SK-N-SH (cell line): Measurements from ENCODE around the gene PTPRD. TPM values are rescaled to one million over a fixed set of nuclear protein-coding genes. Genes with fewer than 3 reads are reported as not detected.

Experiments
- CTCF ChIA-PET: fragments of 300-600, 350-600 bp; formaldehyde crosslinking; extraction: SDS; loops from one replicate; lab custom pipeline; 2021; lab: Yijun Ruan, JAX
- POLR2A ChIA-PET: fragments of 350-600 bp; sonication (Branson Sonifier 250); formaldehyde crosslinking; extraction: SDS; loops from one replicate; lab custom pipeline; 2020; ENCODE audit warnings: antibody characterized with exemption, inconsistent platforms; lab: Yijun Ruan, JAX
- DNase-seq: peaks from one replicate; pipeline ENCODE4 v3.0.0; 2012
- H2AFZ ChIP-seq: fragments of 200-600 bp; sonication (generic); 2 replicates; pipeline ENCODE4 v1.8.1; 2016; ENCODE audit warnings: antibody characterized with exemption, mild to moderate bottlenecking, low read depth
- H3F3A ChIP-seq: fragments of 200-600 bp; sonication (generic); replicated peaks from 2 replicates; pipeline ENCODE3; 2016; ENCODE audit warnings: antibody characterized with exemption, mild to moderate bottlenecking; ENCODE audit not compliant: insufficient read depth
- H3K27ac ChIP-seq, 2 experiments: fragments of 200-500 bp in 1 of 2; fragments of 200-600 bp in 1 of 2; sonication (Bioruptor generic) in 1 of 2; sonication (generic), shearing (Covaris generic) in 1 of 2; 2 replicates each; pipeline versions ENCODE4 v1.5.1 to v1.6.1; 2014 to 2016; ENCODE audit warnings: low read depth in 2 of 2, inconsistent platforms in 1 of 2, low read length in 1 of 2, mild to moderate bottlenecking in 1 of 2, mixed read lengths in 1 of 2
- H3K27me3 ChIP-seq: fragments of 200-600 bp; sonication (generic), shearing (Covaris generic); 2 replicates; pipeline ENCODE4 v1.6.1; 2016; ENCODE audit warnings: mixed run types; ENCODE audit not compliant: insufficient read depth
- H3K36me3 ChIP-seq, 2 experiments: fragments of 200-500 bp in 1 of 2; fragments of 200-600 bp in 1 of 2; sonication (Bioruptor generic) in 1 of 2; sonication (generic) in 1 of 2; replicated peaks in 1 of 2; 2 replicates each; pipeline versions ENCODE3 to v1.5.1; 2014 to 2016; ENCODE audit warnings: low read length in 1 of 2, mild to moderate bottlenecking in 1 of 2; ENCODE audit not compliant: insufficient read depth in 2 of 2, control insufficient read depth in 1 of 2
- H3K4me1 ChIP-seq, 2 experiments: fragments of 200-500 bp in 1 of 2; fragments of 200-600 bp in 1 of 2; sonication (Bioruptor generic) in 1 of 2; sonication (generic), shearing (Covaris generic) in 1 of 2; 2 replicates each; pipeline versions ENCODE4 v1.5.1 to v1.6.1; 2014 to 2016; ENCODE audit warnings: low read depth in 1 of 2, low read length in 1 of 2, mixed run types in 1 of 2; ENCODE audit not compliant: insufficient read depth in 2 of 2, control insufficient read depth in 1 of 2
- H3K4me2 ChIP-seq: fragments of 200-600 bp; sonication (generic), shearing (Covaris generic); 2 replicates; pipeline ENCODE4 v1.6.1; 2017; ENCODE audit warnings: mixed run types
- H3K4me3 ChIP-seq, 2 experiments: fragments of 200-500 bp in 1 of 2; fragments of 200-600 bp in 1 of 2; sonication (Bioruptor generic) in 1 of 2; sonication (generic), shearing (Covaris generic) in 1 of 2; 2 replicates each; pipeline versions ENCODE4 v1.5.1 to v1.8.1; 2014 to 2016; ENCODE audit warnings: low read depth in 2 of 2, inconsistent platforms in 1 of 2, low read length in 1 of 2, mild to moderate bottlenecking in 1 of 2, mixed read lengths in 1 of 2, moderate library complexity in 1 of 2
- H3K79me2 ChIP-seq: fragments of 200-600 bp; sonication (generic); 2 replicates; pipeline ENCODE4 v1.8.1; 2017; ENCODE audit warnings: mild to moderate bottlenecking; ENCODE audit not compliant: insufficient read depth
- H3K9ac ChIP-seq: fragments of 200-600 bp; sonication (generic); 2 replicates; pipeline ENCODE4 v1.6.1; 2017; ENCODE audit warnings: mixed run types
- H3K9me2 ChIP-seq: fragments of 200-600 bp; sonication (generic); 2 replicates; pipeline ENCODE4 v1.6.1; 2017; ENCODE audit warnings: mixed run types
- H3K9me3 ChIP-seq: fragments of 200-600 bp; sonication (generic); 2 replicates; pipeline ENCODE4 v1.6.1; 2017; ENCODE audit warnings: mixed run types, mild to moderate bottlenecking, moderate library complexity
- H4K20me1 ChIP-seq: fragments of 200-600 bp; sonication (generic); 2 replicates; pipeline ENCODE4 v1.6.1; 2017; ENCODE audit warnings: mild to moderate bottlenecking, mixed run types; ENCODE audit not compliant: insufficient read depth
- ELF1 ChIP-seq: IDR thresholded peaks from 2 replicates; pipeline ENCODE4 v1.4.0; 2012
- FOSL2 ChIP-seq: IDR thresholded peaks from 2 replicates; pipeline ENCODE4 v1.4.0; 2012; ENCODE audit warnings: low read depth, mild to moderate bottlenecking, moderate library complexity, borderline replicate concordance
- FOXJ3 ChIP-seq: sonication (generic); formaldehyde crosslinking; IDR thresholded peaks from 2 replicates; pipeline ENCODE4 v1.5.1; 2020; ENCODE audit warnings: mild to moderate bottlenecking, missing genetic modification reagents
- JUND ChIP-seq: IDR thresholded peaks from 2 replicates; pipeline ENCODE4 v1.4.0; 2012
- NFIC ChIP-seq: IDR thresholded peaks from 2 replicates; pipeline ENCODE4 v1.4.0; 2012; ENCODE audit warnings: borderline replicate concordance
- NRF1 ChIP-seq: IDR thresholded peaks from 2 replicates; pipeline ENCODE4 v1.6.1; 2012; ENCODE audit warnings: low read depth, mild to moderate bottlenecking, low read length
- RFX5 ChIP-seq: IDR thresholded peaks from 2 replicates; pipeline ENCODE4 v1.6.1; 2012; ENCODE audit warnings: mild to moderate bottlenecking, improper control_type of control experiment, low read length
- SMC3 ChIP-seq: IDR thresholded peaks from 2 replicates; pipeline ENCODE4 v1.6.1; 2012; ENCODE audit warnings: low read depth, low read length, improper control_type of control experiment
- YY1 ChIP-seq: IDR thresholded peaks from 2 replicates; pipeline ENCODE4 v1.4.0; 2012; ENCODE audit warnings: low read depth, mild to moderate bottlenecking
- ZBTB33 ChIP-seq: IDR thresholded peaks from 2 replicates; pipeline ENCODE4 v1.4.0; 2012; ENCODE audit warnings: low read depth, borderline replicate concordance
- WGBS: methylation state at CpG from one replicate; pipeline ENCODE4 v1.1.6; 2017; ENCODE audit warnings: low lambda C conversion rate; 5-methylcytosine and 5-hydroxymethylcytosine counted together
- polyA plus RNA-seq, 3 experiments: library from polyadenylated mRNA; depleted of rRNA; stranded (reverse); fragments of >200 nt; gene quantifications; 2 replicates each; pipeline ENCODE4 v1.2.3, GENCODE V29; 2012
- TF ChIP-seq, protein P1 (sequence below): fragments of 150-350 bp; IDR thresholded peaks from 2 replicates; pipeline ENCODE4 v1.6.1; 2017; ENCODE audit warnings: antibody characterized with exemption, low read length, low read depth, borderline replicate concordance

PTPRD gene
- polyA plus RNA-seq, 1 of the 3 experiments (the other 2 are of a cell fraction) = 0.15 TPM

DNA sequence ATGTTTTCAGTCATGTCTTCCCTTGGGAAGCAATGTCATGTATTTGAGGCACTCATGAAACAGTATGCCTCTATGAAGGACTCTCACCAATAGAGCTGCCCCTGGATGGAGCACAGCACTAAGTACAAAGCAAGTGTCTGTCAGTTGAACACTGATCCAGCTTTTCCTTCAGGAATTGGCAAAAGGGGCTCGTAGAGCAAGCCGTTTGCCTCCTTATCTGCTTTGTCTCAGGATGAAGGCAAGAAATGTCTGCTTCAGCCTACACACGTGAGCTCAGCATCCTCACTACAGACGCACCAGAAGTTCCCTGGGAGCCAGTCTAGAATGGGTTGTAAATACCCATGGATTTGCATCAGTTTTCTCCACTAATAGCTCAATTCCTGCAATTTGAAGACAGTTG is 2070.3 kb downstream of the PTPRD start:
- TF ChIP-seq NRF1 (no peak), FOXJ3 (no peak), SMC3 (no peak), FOSL2 (no peak)
- TF ChIP-seq, all 33 proteins: peak for 0
- Histone ChIP-seq H2AFZ (no peak overlapping the region), H3K4me1 (no peaks in the 10 kb centered on the region), H4K20me1 (no peaks in the 10 kb centered on the region), H3K9me3 (no peaks in the 10 kb centered on the region), H3K4me2 (no peak overlapping the region), H3K27ac (no peak overlapping the region), H3K9me2 (no peaks in the 10 kb centered on the region), H3K27me3 (no peaks in the 10 kb centered on the region), H3K9ac (no peak overlapping the region), H3K79me2 (no peaks in the 10 kb centered on the region), H3F3A (no peaks in the 10 kb centered on the region), H3K4me3 (no peak overlapping the region), H3K36me3 (no peaks in the 10 kb centered on the region)
- ChIA-PET CTCF (interaction anchor here (0.6 kb wide), 1 partner anchor 41 kb away, joined by 3 read pairs; no protein-coding TSS in a partner anchor), POLR2A (no interaction called here)
- 56% methylated on average over 4 of the region's 4 CpGs for WGBS
- DNase-seq = no peak

- Histone ChIP-seq H3K9me3 (no peaks in the 10 kb centered on the region), H3K36me3 (no peaks in the 10 kb centered on the region), H3K4me3 (no peak overlapping the region), H3K4me2 (no peak overlapping the region), H2AFZ (no peak overlapping the region), H3K27me3 (no peaks in the 10 kb centered on the region), H3K9ac (no peak overlapping the region), H3F3A (no peaks in the 10 kb centered on the region), H3K27ac (no peak overlapping the region), H3K9me2 (no peaks in the 10 kb centered on the region), H4K20me1 (no peaks in the 10 kb centered on the region), H3K79me2 (no peaks in the 10 kb centered on the region), H3K4me1 (no peaks in the 10 kb centered on the region)
- whole genome bisulfite sequencing = 43% methylated on average over 5 of the region's 5 CpGs
- TF ChIP-seq RFX5 = no peak
- no peak for TF ChIP-seq ZBTB33
- TF ChIP-seq YY1 = no peak
- no peak for TF ChIP-seq JUND
- TF ChIP-seq FOSL2 = no peak
- no peak for TF ChIP-seq NFIC
- no peak for TF ChIP-seq ELF1
- TF ChIP-seq NRF1 = no peak
- TF ChIP-seq, protein P1, sequence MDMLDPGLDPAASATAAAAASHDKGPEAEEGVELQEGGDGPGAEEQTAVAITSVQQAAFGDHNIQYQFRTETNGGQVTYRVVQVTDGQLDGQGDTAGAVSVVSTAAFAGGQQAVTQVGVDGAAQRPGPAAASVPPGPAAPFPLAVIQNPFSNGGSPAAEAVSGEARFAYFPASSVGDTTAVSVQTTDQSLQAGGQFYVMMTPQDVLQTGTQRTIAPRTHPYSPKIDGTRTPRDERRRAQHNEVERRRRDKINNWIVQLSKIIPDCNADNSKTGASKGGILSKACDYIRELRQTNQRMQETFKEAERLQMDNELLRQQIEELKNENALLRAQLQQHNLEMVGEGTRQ = no peak
- ChIA-PET CTCF (no interaction called here), POLR2A (no interaction called here)
- no peak for DNase-seq
Observed at GRCh38 chr9:8539681-8540197, 2073.1 kb downstream of the PTPRD start.
